HepG2 (cell line): ENCODE data around the gene CNOT10. TPM values are rescaled to one million over a fixed set of nuclear protein-coding genes. Genes with fewer than 3 reads are reported as not detected.

Source experiments
- AGO1 ChIP-seq: fragments of 200-400 bp; formaldehyde crosslinking; IDR thresholded peaks from 2 replicates; pipeline ENCODE4 v1.6.1; 2017; ENCODE audit warnings: mild to moderate bottlenecking, low read depth, low read length, moderate library complexity; ENCODE audit not compliant: poor library complexity, severe bottlenecking
- ARHGAP35 ChIP-seq: sonication (generic); formaldehyde crosslinking; IDR thresholded peaks from 2 replicates; pipeline ENCODE4 v1.9.0; 2022; ENCODE audit warnings: mild to moderate bottlenecking, inconsistent platforms, moderate library complexity, missing genetic modification reagents, borderline replicate concordance
- DNMT1 ChIP-seq: sonication (generic); formaldehyde crosslinking; IDR thresholded peaks from 2 replicates; pipeline ENCODE4 v1.5.1; 2020; ENCODE audit warnings: mild to moderate bottlenecking, missing genetic modification reagents
- KDM5A ChIP-seq: fragments of 200-600 bp; sonication (generic); IDR thresholded peaks from 2 replicates; pipeline ENCODE4 v1.7.0; 2018; ENCODE audit warnings: antibody characterized with exemption, mild to moderate bottlenecking, low read length, borderline replicate concordance
- NR1H2 ChIP-seq: sonication (generic); formaldehyde crosslinking; IDR thresholded peaks from 2 replicates; pipeline ENCODE4 v1.8.1; 2022; ENCODE audit warnings: low read depth, missing genetic modification reagents, borderline replicate concordance
- ZSCAN22 ChIP-seq: sonication (generic); formaldehyde crosslinking; IDR thresholded peaks from 2 replicates; pipeline ENCODE4 v1.4.0; 2020; ENCODE audit warnings: mild to moderate bottlenecking, missing genetic modification reagents
- polyA plus RNA-seq, 8 experiments: library from polyadenylated mRNA; depleted of rRNA in 3 of 8; stranded (reverse) in 7 of 8; unstranded in 1 of 8; fragments of >200 nt; fragmentation: Illumina TruSeq in 4 of 8; extraction: Trizol in 4 of 8; gene quantifications; 2 replicates each; pipeline versions ENCODE4 v1.2.1 to v1.2.3, GENCODE V29; 2011 to 2016; ENCODE audit warnings: low read depth in 4 of 8, missing spikeins in 1 of 8, mixed read lengths in 1 of 8; ENCODE audit not compliant: insufficient read depth in 1 of 8
- total RNA-seq, 5 experiments: library from RNA; depleted of rRNA; stranded (reverse); fragments of >200 nt; fragmentation: Illumina TruSeq; extraction: Trizol; gene quantifications; 2 replicates each; pipeline ENCODE4 v1.2.3, GENCODE V29; 2016; ENCODE audit warnings: low read depth in 1 of 5
- TF ChIP-seq, protein P1 (sequence below): IDR thresholded peaks from 2 replicates; pipeline ENCODE4 v1.6.1; 2016; ENCODE audit warnings: low read depth, borderline replicate concordance
- TF ChIP-seq, protein P2 (sequence below): sonication (generic); formaldehyde crosslinking; IDR thresholded peaks from 2 replicates; pipeline ENCODE4 v1.5.1; 2020; ENCODE audit warnings: mild to moderate bottlenecking, missing genetic modification reagents, moderate library complexity
- TF ChIP-seq, protein P3 (sequence below): sonication (generic); formaldehyde crosslinking; IDR thresholded peaks from one replicate; pipeline ENCODE4 v1.5.1; 2020; ENCODE audit warnings: mild to moderate bottlenecking, missing genetic modification reagents; ENCODE audit errors: not compliant biosample characterization
- TF ChIP-seq, protein P4 (sequence below): sonication (generic); formaldehyde crosslinking; IDR thresholded peaks from 2 replicates; pipeline ENCODE4 v1.4.0; 2020; ENCODE audit warnings: mild to moderate bottlenecking, missing genetic modification reagents
- TF ChIP-seq, protein P5 (sequence below): sonication (generic); formaldehyde crosslinking; IDR thresholded peaks from 2 replicates; pipeline ENCODE4 v1.8.1; 2023; ENCODE audit warnings: missing genetic modification reagents, mild to moderate bottlenecking, borderline replicate concordance

Gene CNOT10
- total and polyA plus RNA-seq, 2 of the 13 experiments (the other 11 are each of a cell fraction or from before 2014, with no cell fraction given): 21.2 to 34.1 TPM

DNA sequence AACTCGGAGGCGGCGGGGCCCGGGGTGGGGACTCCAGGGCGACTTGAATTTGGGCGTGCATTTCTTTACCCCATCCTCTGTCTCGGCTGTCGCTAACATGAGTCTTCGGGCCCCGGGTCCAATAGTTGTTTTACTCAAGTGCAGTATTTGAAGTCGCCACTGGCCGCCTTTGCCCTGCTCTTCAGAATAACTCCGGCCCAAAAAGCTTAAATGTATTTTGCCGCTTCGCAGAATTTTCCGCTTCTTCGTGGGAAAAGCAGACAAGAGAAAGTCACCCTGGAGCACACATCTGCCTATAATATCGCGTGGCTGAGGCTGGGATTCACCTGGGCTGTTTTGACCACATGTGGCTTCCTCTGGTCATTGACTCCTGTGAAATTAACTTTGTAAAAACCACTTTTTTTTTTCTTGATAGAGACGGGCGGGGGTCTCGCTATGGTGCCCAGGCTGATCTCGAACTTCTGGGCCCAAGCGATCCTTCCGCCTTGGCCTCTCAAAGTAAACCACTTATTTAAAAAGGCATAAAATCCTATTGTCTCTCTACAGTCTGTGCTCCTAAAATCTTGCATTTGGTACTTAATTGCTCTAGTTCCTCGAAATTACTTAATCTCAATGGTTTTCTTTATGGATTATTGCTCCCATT lies 676 bp downstream of the CNOT10 start (continued):
- TF ChIP-seq, protein P1, sequence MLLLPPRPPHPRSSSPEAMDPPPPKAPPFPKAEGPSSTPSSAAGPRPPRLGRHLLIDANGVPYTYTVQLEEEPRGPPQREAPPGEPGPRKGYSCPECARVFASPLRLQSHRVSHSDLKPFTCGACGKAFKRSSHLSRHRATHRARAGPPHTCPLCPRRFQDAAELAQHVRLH (CRISPR knock-in tag): no peak
- TF ChIP-seq DNMT1 (CRISPR knock-in tag) (0 out of 2 replicates have a peak, but pooled peaks have one; percentile 4), ARHGAP35 (CRISPR knock-in tag) (0 out of 2 replicates have a peak, but pooled peaks have one; percentile 1), AGO1 (peak; percentile 5), NR1H2 (no peak), ZSCAN22 (CRISPR knock-in tag) (no peak), KDM5A (peak; percentile 44)
- TF ChIP-seq, protein P2, sequence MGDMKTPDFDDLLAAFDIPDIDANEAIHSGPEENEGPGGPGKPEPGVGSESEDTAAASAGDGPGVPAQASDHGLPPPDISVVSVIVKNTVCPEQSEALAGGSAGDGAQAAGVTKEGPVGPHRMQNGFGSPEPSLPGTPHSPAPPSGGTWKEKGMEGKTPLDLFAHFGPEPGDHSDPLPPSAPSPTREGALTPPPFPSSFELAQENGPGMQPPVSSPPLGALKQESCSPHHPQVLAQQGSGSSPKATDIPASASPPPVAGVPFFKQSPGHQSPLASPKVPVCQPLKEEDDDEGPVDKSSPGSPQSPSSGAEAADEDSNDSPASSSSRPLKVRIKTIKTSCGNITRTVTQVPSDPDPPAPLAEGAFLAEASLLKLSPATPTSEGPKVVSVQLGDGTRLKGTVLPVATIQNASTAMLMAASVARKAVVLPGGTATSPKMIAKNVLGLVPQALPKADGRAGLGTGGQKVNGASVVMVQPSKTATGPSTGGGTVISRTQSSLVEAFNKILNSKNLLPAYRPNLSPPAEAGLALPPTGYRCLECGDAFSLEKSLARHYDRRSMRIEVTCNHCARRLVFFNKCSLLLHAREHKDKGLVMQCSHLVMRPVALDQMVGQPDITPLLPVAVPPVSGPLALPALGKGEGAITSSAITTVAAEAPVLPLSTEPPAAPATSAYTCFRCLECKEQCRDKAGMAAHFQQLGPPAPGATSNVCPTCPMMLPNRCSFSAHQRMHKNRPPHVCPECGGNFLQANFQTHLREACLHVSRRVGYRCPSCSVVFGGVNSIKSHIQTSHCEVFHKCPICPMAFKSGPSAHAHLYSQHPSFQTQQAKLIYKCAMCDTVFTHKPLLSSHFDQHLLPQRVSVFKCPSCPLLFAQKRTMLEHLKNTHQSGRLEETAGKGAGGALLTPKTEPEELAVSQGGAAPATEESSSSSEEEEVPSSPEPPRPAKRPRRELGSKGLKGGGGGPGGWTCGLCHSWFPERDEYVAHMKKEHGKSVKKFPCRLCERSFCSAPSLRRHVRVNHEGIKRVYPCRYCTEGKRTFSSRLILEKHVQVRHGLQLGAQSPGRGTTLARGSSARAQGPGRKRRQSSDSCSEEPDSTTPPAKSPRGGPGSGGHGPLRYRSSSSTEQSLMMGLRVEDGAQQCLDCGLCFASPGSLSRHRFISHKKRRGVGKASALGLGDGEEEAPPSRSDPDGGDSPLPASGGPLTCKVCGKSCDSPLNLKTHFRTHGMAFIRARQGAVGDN (CRISPR knock-in tag): peak; percentile 55; the same call in 1 of the 2 replicates
- TF ChIP-seq, protein P3, sequence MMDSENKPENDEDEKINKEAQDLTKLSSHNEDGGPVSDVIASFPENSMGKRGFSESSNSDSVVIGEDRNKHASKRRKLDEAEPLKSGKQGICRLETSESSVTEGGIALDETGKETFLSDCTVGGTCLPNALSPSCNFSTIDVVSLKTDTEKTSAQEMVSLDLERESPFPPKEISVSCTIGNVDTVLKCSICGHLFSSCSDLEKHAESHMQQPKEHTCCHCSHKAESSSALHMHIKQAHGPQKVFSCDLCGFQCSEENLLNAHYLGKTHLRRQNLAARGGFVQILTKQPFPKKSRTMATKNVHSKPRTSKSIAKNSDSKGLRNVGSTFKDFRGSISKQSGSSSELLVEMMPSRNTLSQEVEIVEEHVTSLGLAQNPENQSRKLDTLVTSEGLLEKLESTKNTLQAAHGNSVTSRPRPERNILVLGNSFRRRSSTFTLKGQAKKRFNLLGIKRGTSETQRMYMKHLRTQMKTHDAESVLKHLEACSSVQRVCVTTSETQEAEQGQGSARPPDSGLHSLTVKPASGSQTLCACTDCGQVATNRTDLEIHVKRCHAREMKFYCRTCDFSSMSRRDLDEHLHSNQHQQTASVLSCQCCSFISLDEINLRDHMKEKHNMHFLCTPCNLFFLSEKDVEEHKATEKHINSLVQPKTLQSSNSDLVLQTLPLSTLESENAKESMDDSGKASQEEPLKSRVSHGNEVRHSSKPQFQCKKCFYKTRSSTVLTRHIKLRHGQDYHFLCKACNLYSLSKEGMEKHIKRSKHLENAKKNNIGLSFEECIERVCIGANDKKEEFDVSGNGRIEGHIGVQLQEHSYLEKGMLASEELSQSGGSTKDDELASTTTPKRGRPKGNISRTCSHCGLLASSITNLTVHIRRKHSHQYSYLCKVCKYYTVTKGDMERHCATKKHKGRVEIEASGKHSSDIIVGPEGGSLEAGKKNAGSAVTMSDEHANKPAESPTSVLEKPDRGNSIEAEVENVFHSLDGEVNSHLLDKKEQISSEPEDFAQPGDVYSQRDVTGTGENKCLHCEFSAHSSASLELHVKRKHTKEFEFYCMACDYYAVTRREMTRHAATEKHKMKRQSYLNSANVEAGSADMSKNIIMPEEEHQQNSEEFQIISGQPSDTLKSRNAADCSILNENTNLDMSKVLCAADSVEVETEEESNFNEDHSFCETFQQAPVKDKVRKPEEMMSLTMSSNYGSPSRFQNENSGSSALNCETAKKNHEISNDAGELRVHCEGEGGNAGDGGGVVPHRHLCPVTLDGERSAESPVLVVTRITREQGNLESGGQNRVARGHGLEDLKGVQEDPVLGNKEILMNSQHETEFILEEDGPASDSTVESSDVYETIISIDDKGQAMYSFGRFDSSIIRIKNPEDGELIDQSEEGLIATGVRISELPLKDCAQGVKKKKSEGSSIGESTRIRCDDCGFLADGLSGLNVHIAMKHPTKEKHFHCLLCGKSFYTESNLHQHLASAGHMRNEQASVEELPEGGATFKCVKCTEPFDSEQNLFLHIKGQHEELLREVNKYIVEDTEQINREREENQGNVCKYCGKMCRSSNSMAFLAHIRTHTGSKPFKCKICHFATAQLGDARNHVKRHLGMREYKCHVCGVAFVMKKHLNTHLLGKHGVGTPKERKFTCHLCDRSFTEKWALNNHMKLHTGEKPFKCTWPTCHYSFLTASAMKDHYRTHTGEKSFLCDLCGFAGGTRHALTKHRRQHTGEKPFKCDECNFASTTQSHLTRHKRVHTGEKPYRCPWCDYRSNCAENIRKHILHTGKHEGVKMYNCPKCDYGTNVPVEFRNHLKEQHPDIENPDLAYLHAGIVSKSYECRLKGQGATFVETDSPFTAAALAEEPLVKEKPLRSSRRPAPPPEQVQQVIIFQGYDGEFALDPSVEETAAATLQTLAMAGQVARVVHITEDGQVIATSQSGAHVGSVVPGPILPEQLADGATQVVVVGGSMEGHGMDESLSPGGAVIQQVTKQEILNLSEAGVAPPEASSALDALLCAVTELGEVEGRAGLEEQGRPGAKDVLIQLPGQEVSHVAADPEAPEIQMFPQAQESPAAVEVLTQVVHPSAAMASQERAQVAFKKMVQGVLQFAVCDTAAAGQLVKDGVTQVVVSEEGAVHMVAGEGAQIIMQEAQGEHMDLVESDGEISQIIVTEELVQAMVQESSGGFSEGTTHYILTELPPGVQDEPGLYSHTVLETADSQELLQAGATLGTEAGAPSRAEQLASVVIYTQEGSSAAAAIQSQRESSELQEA (CRISPR knock-in tag): peak; percentile 31
- TF ChIP-seq, protein P4, sequence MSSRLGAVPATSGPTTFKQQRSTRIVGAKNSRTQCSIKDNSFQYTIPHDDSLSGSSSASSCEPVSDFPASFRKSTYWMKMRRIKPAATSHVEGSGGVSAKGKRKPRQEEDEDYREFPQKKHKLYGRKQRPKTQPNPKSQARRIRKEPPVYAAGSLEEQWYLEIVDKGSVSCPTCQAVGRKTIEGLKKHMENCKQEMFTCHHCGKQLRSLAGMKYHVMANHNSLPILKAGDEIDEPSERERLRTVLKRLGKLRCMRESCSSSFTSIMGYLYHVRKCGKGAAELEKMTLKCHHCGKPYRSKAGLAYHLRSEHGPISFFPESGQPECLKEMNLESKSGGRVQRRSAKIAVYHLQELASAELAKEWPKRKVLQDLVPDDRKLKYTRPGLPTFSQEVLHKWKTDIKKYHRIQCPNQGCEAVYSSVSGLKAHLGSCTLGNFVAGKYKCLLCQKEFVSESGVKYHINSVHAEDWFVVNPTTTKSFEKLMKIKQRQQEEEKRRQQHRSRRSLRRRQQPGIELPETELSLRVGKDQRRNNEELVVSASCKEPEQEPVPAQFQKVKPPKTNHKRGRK (CRISPR knock-in tag): 0 out of 2 replicates have a peak, but pooled peaks have one; percentile 0
- TF ChIP-seq, protein P5, sequence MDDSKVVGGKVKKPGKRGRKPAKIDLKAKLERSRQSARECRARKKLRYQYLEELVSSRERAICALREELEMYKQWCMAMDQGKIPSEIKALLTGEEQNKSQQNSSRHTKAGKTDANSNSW (CRISPR knock-in tag): no peak
